Ishikawa (cell line): Measurements from ENCODE around the gene RABAC1.

Experiments
- NFIC ChIP-seq: IDR thresholded peaks from 2 replicates; pipeline ENCODE4 v1.6.1; 2012
- TAF1 ChIP-seq: IDR thresholded peaks from 2 replicates; pipeline ENCODE4 v1.6.1; 2012; ENCODE audit warnings: low read depth, mild to moderate bottlenecking

DNA sequence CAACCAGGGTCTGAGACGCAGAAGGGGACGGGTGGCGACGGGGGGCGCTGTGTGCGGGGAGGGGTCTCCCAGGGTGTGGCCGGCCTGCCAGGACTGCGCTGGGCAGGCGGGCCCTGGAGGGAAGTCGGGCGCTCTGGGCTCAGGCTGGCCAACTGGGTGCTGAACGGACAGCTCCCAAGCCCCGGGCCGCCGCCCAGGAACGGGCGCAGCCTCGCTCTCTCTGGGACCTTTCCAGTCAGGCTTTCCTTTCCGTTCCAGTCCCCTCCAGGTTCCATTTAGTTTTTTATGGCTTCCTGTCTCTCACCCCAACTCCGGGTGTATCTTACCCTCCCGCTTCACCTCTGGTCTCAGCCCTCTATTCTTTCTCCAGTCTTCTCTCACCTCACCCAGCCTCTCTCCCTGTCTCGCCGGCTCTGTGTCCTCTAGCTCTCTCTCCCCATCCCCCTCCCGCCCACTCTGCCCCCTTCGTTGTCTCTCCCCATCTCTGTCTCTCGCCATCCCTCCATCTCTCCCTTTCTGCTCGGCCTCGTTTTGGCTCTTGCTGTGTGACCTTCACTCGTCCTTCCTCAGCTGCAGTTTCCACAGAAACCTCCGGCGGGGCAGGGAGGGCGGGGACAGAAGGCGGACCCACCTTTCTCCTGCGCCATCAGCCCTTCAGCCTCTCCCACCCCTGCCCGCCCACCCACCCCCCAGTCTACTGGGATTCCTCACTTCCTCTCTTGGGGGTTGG, 38.2 kb upstream of the RABAC1 start:
- no peak for TF ChIP-seq NFIC
- no peak for TF ChIP-seq TAF1
